GM23338 (cell line): ENCODE measurements around the gene LST1.

Experiments used
- CREB1 ChIP-seq: fragments of 250-450 bp; sonication (Bioruptor Pico); IDR thresholded peaks from 2 replicates; pipeline ENCODE4 v1.5.0; 2020; ENCODE audit warnings: low read depth, mild to moderate bottlenecking, moderate library complexity
- CTCF ChIP-seq, 2 experiments: fragments of 200-600 bp in 1 of 2; sonication (generic) in 1 of 2; conservative IDR thresholded peaks; 2 replicates each; pipeline versions ENCODE4 v1.5.1 to v1.6.1; 2016 to 2017; ENCODE audit warnings: antibody characterized with exemption in 2 of 2, low read depth in 2 of 2, mild to moderate bottlenecking in 2 of 2, moderate library complexity in 1 of 2
- ETS1 ChIP-seq: IDR thresholded peaks from 2 replicates; pipeline ENCODE4 v1.6.1; 2016; ENCODE audit warnings: antibody characterized with exemption
- EZH2 ChIP-seq: fragments of 200-600 bp; sonication (generic); IDR thresholded peaks from one replicate; pipeline ENCODE4 v1.8.0; 2017; ENCODE audit warnings: antibody characterized with exemption, mild to moderate bottlenecking, low read depth; ENCODE audit not compliant: unreplicated experiment
- EZH2phosphoT487 ChIP-seq: fragments of 200-600 bp; sonication (generic); IDR thresholded peaks from one replicate; pipeline ENCODE4 v1.8.1; 2018; ENCODE audit warnings: antibody characterized with exemption; ENCODE audit not compliant: unreplicated experiment
- JUNB ChIP-seq: IDR thresholded peaks from one replicate; pipeline ENCODE4 v1.6.1; 2016; ENCODE audit warnings: antibody characterized with exemption; ENCODE audit not compliant: unreplicated experiment
- NANOG ChIP-seq: IDR thresholded peaks from 2 replicates; pipeline ENCODE4 v1.6.1; 2016; ENCODE audit warnings: antibody characterized with exemption, borderline replicate concordance
- POLR2AphosphoS5 ChIP-seq: IDR thresholded peaks from 2 replicates; pipeline ENCODE4 v1.6.1; 2016; ENCODE audit warnings: antibody characterized with exemption, low read depth
- REST ChIP-seq: IDR thresholded peaks from one replicate; pipeline ENCODE4 v1.6.1; 2018; ENCODE audit warnings: antibody characterized with exemption; ENCODE audit not compliant: unreplicated experiment
- STAT1 ChIP-seq: IDR thresholded peaks from one replicate; pipeline ENCODE4 v1.6.1; 2016; ENCODE audit warnings: antibody characterized with exemption; ENCODE audit not compliant: unreplicated experiment
- ZNF114 ChIP-seq: fragments of 250-450 bp; sonication (Bioruptor Pico); IDR thresholded peaks from 2 replicates; pipeline ENCODE4 v1.5.0; 2020; ENCODE audit warnings: mild to moderate bottlenecking, moderate library complexity
- ZNF331 ChIP-seq: fragments of 250-450 bp; sonication (Bioruptor Pico); IDR thresholded peaks from 2 replicates; pipeline ENCODE4 v1.5.0; 2020; ENCODE audit warnings: low read depth, mild to moderate bottlenecking, moderate library complexity

- TF ChIP-seq CREB1 (CRISPR knock-in tag) (no peak), CTCF (conservative IDR thresholded peaks at IDR 0.05; ENCODE audit: low read depth in 2 of 2) (no peak), EZH2 (no peak), REST (no peak), JUNB (no peak), POLR2AphosphoS5 (no peak), STAT1 (no peak), NANOG (no peak), ZNF114 (CRISPR knock-in tag) (no peak), EZH2phosphoT487 (no peak), ZNF331 (CRISPR knock-in tag) (no peak), ETS1 (no peak)
These were observed 6.3 kb upstream of the LST1 start for GRCh38 chr6:31579546-31580437.
